HG02840 (cell line): Measurements from ENCODE around the gene MOCS3.
"Not testable (repeated sequence)": the region's sequence is repeated elsewhere in the genome, so short reads cannot be mapped to it uniquely, and the experiment has no call there.

Experiments used
- ATAC-seq: cut with Tn5 transposase; IDR thresholded peaks from one replicate; pipeline ENCODE4 v1.9.1; 2021; ENCODE audit warnings: mild to moderate bottlenecking, moderate library complexity, moderate number of reproducible peaks; ENCODE audit not compliant: unreplicated experiment, low FRiP score

MOCS3 gene

DNA sequence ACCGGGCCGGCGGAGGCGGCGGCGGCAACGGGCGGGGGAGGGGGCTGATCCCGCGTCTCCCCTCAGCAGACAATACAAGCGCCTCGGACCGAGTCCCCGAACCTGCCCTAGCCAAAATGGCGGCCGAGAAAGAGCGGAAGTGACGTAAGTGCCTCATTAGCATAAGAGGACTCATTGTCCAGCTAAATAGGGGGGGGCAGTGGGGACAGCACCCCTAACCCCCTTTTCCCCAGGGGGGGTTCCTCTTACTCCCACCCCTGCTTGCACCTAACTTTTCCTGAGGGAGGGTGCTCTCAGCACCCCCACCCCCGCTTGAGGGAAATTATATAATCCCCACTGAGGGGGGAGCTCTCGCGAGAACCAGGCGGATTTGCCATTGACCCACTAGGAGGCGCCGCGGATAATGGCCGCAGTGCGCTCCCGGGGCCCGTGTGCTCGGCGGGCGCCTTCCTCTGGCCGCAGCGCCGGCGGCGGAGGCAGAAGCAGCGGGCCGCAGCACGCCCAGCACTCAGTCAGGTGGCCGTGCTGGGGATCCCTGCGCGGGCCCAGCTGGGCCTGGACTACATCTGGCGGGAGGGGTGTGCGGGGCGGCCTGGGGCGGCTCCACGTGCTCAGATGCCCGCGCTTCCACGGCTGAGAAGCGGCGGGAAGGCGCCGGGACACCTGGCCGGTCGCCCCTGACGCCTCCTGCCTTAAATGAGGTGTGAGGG lies 27.2 kb upstream of the MOCS3 start, which contains the start of gene ADNP:
TSS of gene ADNP (minus strand) at position 132 of the 710 bp plus-strand sequence. CDS start 27,441 bp downstream, outside the sequence.
- peak; percentile 63 for ATAC-seq

DNA sequence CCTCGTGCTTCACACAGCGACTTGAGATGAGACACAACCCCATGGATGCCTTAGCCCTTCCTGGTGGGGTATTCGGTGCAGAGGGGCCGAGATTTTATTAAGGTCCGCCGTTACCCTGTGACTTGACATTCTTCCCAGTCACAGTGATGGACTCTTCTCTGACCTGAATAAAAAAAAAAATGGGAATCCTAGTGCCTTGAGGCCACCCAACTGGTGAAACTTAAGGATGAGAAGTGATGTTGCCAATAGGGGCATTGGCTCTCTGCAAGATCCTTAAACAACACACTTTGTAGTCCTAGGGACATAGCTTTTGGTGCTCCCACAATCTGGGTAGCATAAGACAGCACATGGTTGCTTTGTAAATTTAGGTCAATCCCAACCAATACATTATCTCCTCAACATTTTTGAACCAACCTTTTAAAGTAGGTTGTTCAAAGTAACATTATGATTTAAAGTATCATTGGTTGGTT lies 26.6 kb upstream of the MOCS3 start:
- no peak for ATAC-seq

- ATAC-seq = no peak
These were observed 25.8 kb upstream of the MOCS3 start for GRCh38 chr20:50932691-50933280.

DNA sequence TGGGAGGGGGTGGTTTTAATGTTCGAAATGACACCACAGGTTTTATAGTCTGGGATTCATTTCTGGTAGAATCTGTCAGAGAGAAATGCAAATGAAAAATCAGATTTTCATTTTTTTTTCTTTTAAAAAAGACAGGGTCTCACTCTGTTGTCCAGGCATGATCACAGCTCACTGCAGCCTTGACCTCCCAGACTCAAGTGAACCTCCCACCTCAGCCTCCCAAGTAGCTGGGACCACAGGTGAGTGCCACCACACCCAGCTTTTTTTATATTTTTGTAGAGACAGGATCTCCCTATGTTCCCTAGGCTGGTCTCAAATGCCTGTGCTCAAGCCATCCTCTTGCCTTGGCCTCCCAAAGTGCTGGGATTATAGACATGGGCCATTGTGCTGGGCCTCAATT lies 25.0 kb upstream of the MOCS3 start:
- ATAC-seq = no peak

DNA sequence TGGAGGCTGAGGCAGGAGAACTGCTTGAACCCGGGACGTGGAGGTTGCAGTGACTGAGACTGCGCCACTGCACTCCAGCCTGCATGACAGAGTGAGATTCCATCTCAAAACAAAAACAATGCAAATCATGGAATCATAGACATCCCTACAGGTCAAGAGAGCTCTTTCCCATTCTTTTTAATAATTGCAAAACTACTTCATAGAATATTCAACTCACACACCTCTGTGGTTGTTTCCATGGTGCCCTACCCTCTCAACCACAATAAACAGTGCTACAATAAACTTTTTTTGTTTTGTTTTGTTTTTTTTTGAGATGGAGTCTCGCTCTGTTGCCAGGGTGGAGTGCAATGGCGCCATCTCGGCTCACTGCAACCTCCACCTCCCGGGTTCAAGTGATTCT lies 15.5 kb upstream of the MOCS3 start:
- ATAC-seq = no peak

- no peak for ATAC-seq
These were observed 10.4 kb upstream of the MOCS3 start for GRCh38 chr20:50948132-50948785.

- no peak for ATAC-seq
These were observed 5.4 kb upstream of the MOCS3 start for GRCh38 chr20:50953196-50953595.

DNA sequence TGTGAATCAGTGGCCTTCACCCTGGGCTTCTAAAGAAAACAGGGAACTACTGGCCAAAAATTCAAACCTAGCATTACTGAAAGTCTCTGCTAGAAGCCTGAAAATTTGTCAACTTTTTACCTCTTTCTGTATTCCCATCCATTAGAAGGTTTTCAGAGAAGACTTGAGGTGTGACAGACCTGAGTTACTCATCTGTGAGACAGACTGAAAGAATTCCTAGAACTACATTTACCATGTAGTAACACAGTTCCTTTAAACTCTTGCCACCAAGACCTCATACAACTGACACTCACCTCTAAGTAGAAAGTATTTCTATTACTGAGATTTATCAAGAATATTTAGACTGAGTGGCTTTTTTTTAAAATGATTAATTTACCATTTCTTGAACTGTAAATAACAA lies 4.8 kb upstream of the MOCS3 start:
- no peak for ATAC-seq

DNA sequence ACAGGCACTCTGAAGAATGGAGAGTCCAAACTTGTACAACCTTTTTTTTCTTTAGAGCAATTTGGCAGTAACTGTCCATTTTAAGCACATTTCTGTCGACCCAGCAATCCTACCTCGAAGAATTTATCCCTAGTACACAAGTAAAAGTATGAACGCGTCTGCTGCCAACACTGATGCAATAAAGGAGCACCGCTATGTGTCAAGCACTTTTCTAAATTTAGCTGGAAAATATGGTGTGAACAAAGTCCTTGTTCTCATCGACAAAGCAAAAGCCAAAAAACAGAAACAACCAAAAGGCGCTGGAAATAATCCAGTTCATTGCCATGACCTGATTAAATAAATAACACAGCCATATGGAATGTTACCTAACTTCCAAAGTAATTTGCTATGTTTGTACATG lies 1.3 kb upstream of the MOCS3 start:
- ATAC-seq = no peak

DNA sequence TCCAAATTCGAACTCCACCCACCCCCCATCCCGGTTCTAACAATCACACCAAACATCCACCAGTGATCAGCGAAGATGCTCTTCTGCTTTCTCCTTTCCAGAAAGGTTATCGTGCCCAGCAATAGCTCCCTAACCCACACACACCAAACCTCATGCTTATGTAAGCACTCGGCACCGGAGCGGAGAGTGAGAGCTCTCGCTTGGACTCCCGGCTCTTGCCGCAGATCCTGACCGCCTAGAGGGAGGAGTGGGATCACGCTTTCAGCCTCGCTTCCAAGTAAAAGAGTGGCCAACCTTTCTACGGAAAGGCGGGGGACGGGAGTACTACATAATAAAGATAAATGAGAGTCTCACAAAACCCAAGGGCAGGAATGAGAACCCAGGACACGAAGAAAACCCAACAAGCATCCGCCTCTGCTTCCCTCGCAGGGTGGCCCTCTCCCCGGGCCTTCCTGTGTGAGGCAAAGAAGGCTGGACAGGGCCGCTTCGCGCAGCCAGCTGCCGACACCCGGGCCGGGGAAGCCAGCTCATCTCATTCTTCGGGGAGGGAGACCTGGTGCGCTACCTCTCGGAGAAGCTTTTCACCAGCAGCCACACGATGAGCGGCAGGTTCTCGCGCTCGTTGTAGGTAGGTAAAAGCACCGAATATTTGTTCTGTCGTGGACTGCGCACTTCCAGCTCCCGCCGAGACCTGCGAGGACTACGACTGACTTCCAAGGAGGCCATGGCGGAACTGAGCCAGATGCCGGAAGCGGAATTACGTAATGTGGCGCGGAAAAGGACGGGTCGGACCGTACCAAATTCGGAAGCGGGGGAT lies 612 bp upstream of the MOCS3 start, which contains the start of gene DPM1:
TSS of gene DPM1 (minus strand) at position 735 of the 817 bp plus-strand sequence. CDS start at position 726, 9 bp downstream.
- peak; percentile 81 for ATAC-seq

- no peak for ATAC-seq
These were observed 1.0 kb downstream of the MOCS3 start for GRCh38 chr20:50959543-50960126.

DNA sequence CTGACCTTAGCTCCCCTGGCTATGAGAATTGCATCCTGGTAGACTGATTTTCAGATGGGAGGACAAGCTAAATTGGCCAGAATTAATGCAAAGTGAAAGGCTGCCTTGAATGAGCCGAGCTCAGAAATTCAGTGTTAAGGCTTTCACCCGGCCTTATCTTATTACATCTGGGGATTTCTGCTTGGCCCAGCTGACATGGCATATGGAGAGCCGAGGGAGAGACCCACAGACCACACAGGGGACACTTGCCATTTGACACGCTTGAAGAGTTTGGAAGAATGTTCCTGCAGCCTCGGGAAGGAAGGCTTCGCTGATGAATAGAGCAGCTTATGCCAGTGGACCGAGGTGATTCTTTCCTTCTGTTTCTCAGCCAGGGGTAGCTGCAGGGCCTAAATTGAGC lies 9.0 kb downstream of the MOCS3 start:
- ATAC-seq = no peak

- ATAC-seq = no peak
These were observed 9.7 kb downstream of the MOCS3 start for GRCh38 chr20:50968289-50968688.

DNA sequence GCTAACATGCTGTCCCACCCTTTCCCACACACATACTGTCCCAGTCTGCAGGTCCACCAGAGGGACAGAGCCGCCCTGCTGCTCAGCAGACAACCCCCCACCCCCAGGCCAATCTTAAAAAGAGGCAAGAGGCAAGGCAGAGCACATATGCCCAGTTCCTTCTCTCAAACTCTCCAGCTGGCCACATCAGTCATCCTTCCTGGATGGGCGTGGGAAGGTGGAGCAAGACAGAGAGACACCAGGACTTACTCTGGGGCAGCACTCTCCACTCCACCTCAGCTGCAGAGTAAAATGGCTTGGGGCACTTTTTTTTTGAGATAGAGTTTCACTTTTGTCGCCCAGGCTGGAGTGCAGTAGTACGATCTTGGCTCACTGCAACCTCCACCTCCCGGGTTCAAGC lies 10.8 kb downstream of the MOCS3 start:
- ATAC-seq = no peak

- no peak for ATAC-seq
These were observed 11.3 kb downstream of the MOCS3 start for GRCh38 chr20:50969912-50970311.

DNA sequence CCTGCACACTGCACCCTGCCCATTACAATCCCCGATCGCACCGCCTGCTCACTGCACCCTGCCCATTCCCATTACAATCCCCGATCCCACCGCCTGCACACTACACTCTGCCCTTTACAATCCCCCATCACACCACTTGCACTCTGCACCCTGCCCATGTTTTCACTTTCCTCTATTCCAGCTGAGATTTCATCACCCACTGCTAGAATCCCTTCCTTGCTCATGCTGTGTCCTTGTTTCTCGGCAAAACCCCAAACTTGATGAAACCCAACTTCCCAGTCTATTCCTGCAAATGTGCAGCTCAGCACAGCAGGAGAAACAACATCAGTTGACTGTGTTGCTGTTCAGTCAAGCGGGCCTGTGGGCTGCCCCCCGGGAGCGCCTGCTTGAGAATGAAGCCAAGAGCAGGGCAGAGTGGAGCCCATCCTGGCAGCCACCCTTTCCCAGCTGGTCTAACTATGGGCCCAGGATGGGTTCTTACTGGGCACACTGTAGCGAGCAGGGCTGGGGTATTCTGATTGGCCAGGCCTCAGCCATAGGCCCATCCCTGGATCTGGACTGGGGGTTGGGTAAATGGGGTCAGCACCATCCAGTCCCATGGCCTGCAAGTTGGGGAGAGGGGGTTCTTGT lies 17.2 kb downstream of the MOCS3 start:
- ATAC-seq = no peak

- ATAC-seq = no peak
These were observed 18.7 kb downstream of the MOCS3 start for GRCh38 chr20:50977066-50978021.

DNA sequence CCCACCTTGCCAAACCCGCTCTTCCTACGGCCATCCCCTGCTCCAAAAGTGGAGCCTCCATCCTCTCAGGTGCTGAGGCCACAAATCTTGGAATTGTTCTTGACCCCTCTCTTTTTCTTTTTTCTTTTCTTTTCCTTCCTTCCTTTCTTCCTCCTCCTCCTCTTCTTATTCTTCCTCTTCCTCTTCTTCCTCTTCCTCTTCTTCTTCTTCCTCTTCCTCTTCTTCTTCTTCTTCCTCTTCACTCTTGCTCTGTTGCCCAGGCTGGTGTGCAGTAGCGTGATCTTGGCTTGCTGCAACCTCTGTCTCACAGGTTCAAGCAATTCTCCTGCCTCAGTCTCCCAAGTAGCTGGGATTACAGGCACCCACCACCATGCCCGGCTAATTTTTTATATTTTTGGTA lies 19.9 kb downstream of the MOCS3 start:
- ATAC-seq = not testable (repeated sequence)
